Tibial nerve (tissue), 4 donors: ENCODE results near the gene TSPAN15.

Experiments used
- CTCF ChIP-seq, 5 experiments: fragments of 200-600 bp in 3 of 5; fragments of 450-650 bp in 2 of 5; sonication (generic) in 3 of 5; IDR thresholded peaks; one replicate each; pipeline ENCODE4 v1.5.1; 2016 to 2019; ENCODE audit warnings: antibody characterized with exemption in 5 of 5, mild to moderate bottlenecking in 3 of 5, moderate library complexity in 2 of 5
- EP300 ChIP-seq, 2 donors: sonication (generic); formaldehyde crosslinking; IDR thresholded peaks; one replicate each; pipeline ENCODE4 v1.6.1; 2017; ENCODE audit warnings: antibody characterized with exemption in 2 of 2, mild to moderate bottlenecking in 1 of 2

GRCh38 chr10:69460576-69461242 lies 9.4 kb downstream of the TSPAN15 start:
- TF ChIP-seq CTCF (IDR thresholded peaks at IDR 0.05) (no peak), EP300 (IDR thresholded peaks at IDR 0.05) (no peak)
